Ishikawa (cell line): ENCODE data around the gene ZNF469.

Experiments
- CEBPB ChIP-seq: IDR thresholded peaks from 2 replicates; pipeline ENCODE4 v1.6.1; 2012
- CREB1 ChIP-seq: IDR thresholded peaks from 2 replicates; pipeline ENCODE4 v1.6.1; 2012; ENCODE audit warnings: low read depth
- EGR1 ChIP-seq: IDR thresholded peaks from 2 replicates; pipeline ENCODE4 v1.6.1; 2012
- EP300 ChIP-seq: IDR thresholded peaks from 2 replicates; pipeline ENCODE4 v1.6.1; 2012; ENCODE audit warnings: borderline replicate concordance
- FOXM1 ChIP-seq: IDR thresholded peaks from 2 replicates; pipeline ENCODE4 v1.6.1; 2012; ENCODE audit warnings: low read depth, borderline replicate concordance
- MAX ChIP-seq: IDR thresholded peaks from 2 replicates; pipeline ENCODE4 v1.6.1; 2012
- NFIC ChIP-seq: IDR thresholded peaks from 2 replicates; pipeline ENCODE4 v1.6.1; 2012
- RAD21 ChIP-seq: IDR thresholded peaks from 2 replicates; pipeline ENCODE4 v1.6.1; 2012; ENCODE audit warnings: low read depth
- REST ChIP-seq: IDR thresholded peaks from 2 replicates; pipeline ENCODE4 v1.6.1; 2012; ENCODE audit warnings: low read depth, mild to moderate bottlenecking
- TAF1 ChIP-seq: IDR thresholded peaks from 2 replicates; pipeline ENCODE4 v1.6.1; 2012; ENCODE audit warnings: low read depth, mild to moderate bottlenecking
- TCF12 ChIP-seq: IDR thresholded peaks from 2 replicates; pipeline ENCODE4 v1.6.1; 2012; ENCODE audit warnings: low read depth
- TEAD4 ChIP-seq: IDR thresholded peaks from 2 replicates; pipeline ENCODE4 v1.6.1; 2012
- USF1 ChIP-seq: IDR thresholded peaks from 2 replicates; pipeline ENCODE4 v1.6.1; 2012
- YY1 ChIP-seq: IDR thresholded peaks from 2 replicates; pipeline ENCODE4 v1.6.1; 2012; ENCODE audit warnings: low read depth
- ZBTB7A ChIP-seq: IDR thresholded peaks from 2 replicates; pipeline ENCODE4 v1.6.1; 2012; ENCODE audit warnings: low read depth

The ZNF469 gene

GRCh38 chr16:88400186-88400585, 17.4 kb downstream of the ZNF469 start:
- TF ChIP-seq USF1 (no peak), REST (no peak), TCF12 (no peak), CEBPB (no peak), ZBTB7A (no peak), EP300 (no peak), TAF1 (no peak), YY1 (no peak), FOXM1 (no peak), CREB1 (no peak), NFIC (no peak), TEAD4 (no peak)

- no peak for TF ChIP-seq EP300
- no peak for TF ChIP-seq MAX
- no peak for TF ChIP-seq EGR1
- TF ChIP-seq NFIC, result no peak
- TF ChIP-seq CEBPB, result no peak
- TF ChIP-seq TAF1, result no peak
- no peak for TF ChIP-seq CREB1
- TF ChIP-seq FOXM1, result no peak
- no peak for TF ChIP-seq TEAD4
- TF ChIP-seq RAD21, result no peak
- TF ChIP-seq REST, result no peak
- no peak for TF ChIP-seq TCF12
- no peak for TF ChIP-seq USF1
- no peak for TF ChIP-seq ZBTB7A
- TF ChIP-seq YY1, result no peak
These were observed 19.0 kb downstream of the ZNF469 start for GRCh38 chr16:88401604-88402246.

- TF ChIP-seq MAX (no peak), NFIC (no peak), EGR1 (no peak), USF1 (no peak), CREB1 (no peak), REST (no peak), TAF1 (no peak), TCF12 (no peak), YY1 (no peak)
These were observed 19.9 kb downstream of the ZNF469 start for GRCh38 chr16:88402551-88403240.
